K562 (cell line): ENCODE data around the gene SLC13A3. TPM values are rescaled to one million over a fixed set of nuclear protein-coding genes. Genes with fewer than 3 reads are reported as not detected.

Experiments used
- ATAC-seq: fragments of 200-7000 bp; cut with Tn5 transposase; 3 replicates; pipeline ENCODE4 v1.9.1; 2020; ENCODE audit warnings: moderate library complexity
- BruUV-seq: library from RNA; stranded (reverse); fragments of 400-500 nt; replicated peaks from 2 replicates; lab custom pipeline; 2021; lab: Mats Ljungman, UMichigan
- CTCF ChIA-PET: fragments of 300-600 bp; formaldehyde crosslinking; extraction: SDS; loops from one replicate; lab custom pipeline; 2021; ENCODE audit warnings: low intra/inter-chr PET ratio; lab: Yijun Ruan, JAX
- POLR2A ChIA-PET: fragments of 300-600, 350-650 bp; sonication (Branson Sonifier 250); formaldehyde crosslinking; extraction: SDS; loops from one replicate; lab custom pipeline; 2021; ENCODE audit warnings: antibody characterized with exemption, inconsistent platforms; lab: Yijun Ruan, JAX
- DNase-seq, 4 experiments: peaks; one replicate each; pipeline versions ENCODE4 v3.0.0 to v3.0.0-alpha.2; 2011 to 2018; ENCODE audit warnings: low spot score in 3 of 4, mixed read lengths in 3 of 4; ENCODE audit errors: extremely low read depth in 1 of 4
- FAIRE-seq: peaks from 2 replicates; lab custom pipeline; 2011; peaks lifted over from hg19 to GRCh38; lab: Jason Lieb, UNC
- H2AFZ ChIP-seq: 2 replicates; pipeline ENCODE4 v1.6.0; 2011; ENCODE audit warnings: low read depth, low read length, control low read depth, inconsistent platforms
- H3K27ac ChIP-seq: fragments of 200-600 bp; 3 replicates; pipeline ENCODE4 v1.8.0; 2011; ENCODE audit warnings: low read depth, mild to moderate bottlenecking, control low read depth, inconsistent platforms, low read length, moderate library complexity, mixed read lengths; ENCODE audit errors: extremely low read depth
- H3K27me3 ChIP-seq, 2 experiments: fragments of 300-600 bp in 1 of 2; 2 replicates in 1 of 2; 3 replicates in 1 of 2; pipeline versions ENCODE4 v1.6.0 to v1.8.0; 2011; ENCODE audit warnings: inconsistent platforms in 2 of 2, low read length in 2 of 2, mild to moderate bottlenecking in 1 of 2, mixed read lengths in 1 of 2, moderate library complexity in 1 of 2; ENCODE audit not compliant: control insufficient read depth in 2 of 2, insufficient read depth in 2 of 2
- H3K36me3 ChIP-seq: fragments of 300-600 bp; 3 replicates; pipeline ENCODE4 v1.8.0; 2011; ENCODE audit warnings: mild to moderate bottlenecking, low read length, inconsistent platforms; ENCODE audit not compliant: control insufficient read depth, insufficient read depth
- H3K4me1 ChIP-seq, 2 experiments: fragments of 200-600 bp in 1 of 2; replicated peaks in 1 of 2; 2 replicates in 1 of 2; 3 replicates in 1 of 2; pipeline versions ENCODE4 v1.5.1 to v1.8.0; 2011; ENCODE audit warnings: inconsistent platforms in 2 of 2, low read length in 2 of 2, mild to moderate bottlenecking in 1 of 2, mixed read lengths in 1 of 2, moderate library complexity in 1 of 2; ENCODE audit not compliant: control insufficient read depth in 2 of 2, insufficient read depth in 2 of 2
- H3K4me2 ChIP-seq: 2 replicates; pipeline ENCODE4 v1.6.1; 2011; ENCODE audit warnings: low read length, control low read depth, inconsistent platforms, mixed read lengths; ENCODE audit not compliant: insufficient read depth
- H3K4me3 ChIP-seq: fragments of 200-600 bp; sonication (generic), shearing (Covaris generic); 2 replicates; pipeline ENCODE4 v1.5.1; 2016; ENCODE audit warnings: control low read depth, inconsistent platforms
- H3K79me2 ChIP-seq: fragments of 200-600 bp; 3 replicates; pipeline ENCODE4 v1.8.0; 2011; ENCODE audit warnings: low read length, inconsistent platforms; ENCODE audit not compliant: control insufficient read depth, insufficient read depth
- H3K9ac ChIP-seq, 2 experiments: 2 replicates each; pipeline versions ENCODE4 v1.6.0 to v1.6.1; 2011; ENCODE audit warnings: low read depth in 2 of 2, low read length in 2 of 2, control low read depth in 1 of 2, inconsistent platforms in 1 of 2, mild to moderate bottlenecking in 1 of 2, mixed read lengths in 1 of 2; ENCODE audit not compliant: insufficient read depth in 1 of 2
- H3K9me1 ChIP-seq: one replicate; pipeline ENCODE4 v1.6.0; 2011; ENCODE audit warnings: inconsistent platforms, mild to moderate bottlenecking, low read length, moderate library complexity; ENCODE audit not compliant: control insufficient read depth, insufficient read depth
- H3K9me3 ChIP-seq: replicated peaks from 2 replicates; pipeline ENCODE4 v1.5.1; 2011; ENCODE audit warnings: low read depth, low read length, inconsistent platforms; ENCODE audit not compliant: control insufficient read depth, insufficient read depth
- H4K20me1 ChIP-seq: replicated peaks from 2 replicates; pipeline ENCODE4 v1.6.1; 2011; ENCODE audit warnings: low read length, inconsistent platforms, mixed read lengths; ENCODE audit not compliant: control insufficient read depth, insufficient read depth
- ATF1 ChIP-seq, 2 experiments: fragments of 450-650 bp in 1 of 2; IDR thresholded peaks; 2 replicates each; pipeline ENCODE4 v1.6.1; 2016; ENCODE audit warnings: missing compliant biosample characterization in 1 of 2, missing genetic modification characterization in 1 of 2
- ATF7 ChIP-seq: fragments of 450-650 bp; IDR thresholded peaks from 2 replicates; pipeline ENCODE4 v1.7.1; 2014; ENCODE audit warnings: mild to moderate bottlenecking, moderate library complexity
- DPF2 ChIP-seq: fragments of 450-650 bp; IDR thresholded peaks from 2 replicates; pipeline ENCODE4 v1.6.1; 2016
- EP400 ChIP-seq: fragments of 450-650 bp; IDR thresholded peaks from 2 replicates; pipeline ENCODE4 v1.6.1; 2017; ENCODE audit warnings: antibody characterized with exemption, mild to moderate bottlenecking, moderate library complexity
- ETV5 ChIP-seq: sonication (generic); formaldehyde crosslinking; IDR thresholded peaks from 2 replicates; pipeline ENCODE4 v1.4.0; 2020; ENCODE audit warnings: low read depth, mild to moderate bottlenecking, missing genetic modification reagents
- GABPA ChIP-seq: fragments of 200-800 bp; sonication (Bioruptor generic); conservative IDR thresholded peaks from 2 replicates; pipeline ENCODE4 v1.6.1; 2016; ENCODE audit warnings: low read depth, missing genetic modification characterization, missing compliant biosample characterization
- KDM4B ChIP-seq, 2 experiments: fragments of 450-650 bp in 1 of 2; sonication (generic) in 1 of 2; IDR thresholded peaks; 2 replicates each; pipeline ENCODE4 v1.6.1; 2016 to 2017; ENCODE audit warnings: borderline replicate concordance in 2 of 2, antibody characterized with exemption in 1 of 2, low read depth in 1 of 2, mild to moderate bottlenecking in 1 of 2
- L3MBTL2 ChIP-seq: fragments of 450-650 bp; IDR thresholded peaks from 2 replicates; pipeline ENCODE4 v1.6.1; 2016; ENCODE audit warnings: mild to moderate bottlenecking, moderate library complexity
- NEUROD1 ChIP-seq: fragments of 150-350 bp; IDR thresholded peaks from 2 replicates; pipeline ENCODE4 v1.6.1; 2014; ENCODE audit warnings: borderline replicate concordance, low read length, low read depth; ENCODE audit not compliant: partially characterized antibody
- NRF1 ChIP-seq, 2 experiments: fragments of 450-650 bp; IDR thresholded peaks in 1 of 2; conservative IDR thresholded peaks in 1 of 2; 2 replicates each; pipeline ENCODE4 v1.6.1; 2014; ENCODE audit warnings: mild to moderate bottlenecking in 2 of 2
- POLR2H ChIP-seq: IDR thresholded peaks from 2 replicates; pipeline ENCODE4 v1.6.1; 2016; ENCODE audit warnings: missing genetic modification characterization, low read depth, mild to moderate bottlenecking, control low read depth, missing compliant biosample characterization, moderate library complexity
- SRF ChIP-seq, 2 experiments: fragments of 250-450, 450-650 bp in 1 of 2; sonication (Bioruptor Pico) in 1 of 2; sonication (generic) in 1 of 2; formaldehyde crosslinking; IDR thresholded peaks; 2 replicates each; pipeline versions ENCODE4 v1.5.0 to v1.5.1; 2020 to 2022; ENCODE audit warnings: mild to moderate bottlenecking in 1 of 2, missing genetic modification reagents in 1 of 2
- TAF1 ChIP-seq: IDR thresholded peaks from 2 replicates; pipeline ENCODE4 v1.6.1; 2011; ENCODE audit warnings: mild to moderate bottlenecking, low read length, moderate library complexity; ENCODE audit not compliant: insufficient read depth, control insufficient read depth, severe bottlenecking; ENCODE audit errors: extremely low read depth
- TSC22D4 ChIP-seq: fragments of 450-650 bp; IDR thresholded peaks from 2 replicates; pipeline ENCODE4 v1.6.1; 2016; ENCODE audit warnings: missing genetic modification characterization, missing biosample characterization, control low read depth
- USF1 ChIP-seq: sonication (generic); formaldehyde crosslinking; IDR thresholded peaks from 2 replicates; pipeline ENCODE4 v1.9.0; 2022; ENCODE audit warnings: mild to moderate bottlenecking, missing genetic modification reagents
- YBX1 ChIP-seq: fragments of 450-650 bp; IDR thresholded peaks from 2 replicates; pipeline ENCODE4 v1.7.1; 2016; ENCODE audit warnings: mild to moderate bottlenecking
- ZFX ChIP-seq: sonication (generic); formaldehyde crosslinking; IDR thresholded peaks from 2 replicates; pipeline ENCODE4 v1.8.0; 2022; ENCODE audit warnings: mild to moderate bottlenecking, missing genetic modification reagents, moderate library complexity
- WGBS: fragments of 100-300 bp; shearing (Covaris generic); methylation state at CpG from one replicate; pipeline ENCODE4 v1.1.6; 2016; ENCODE audit warnings: low coverage, mixed read lengths; ENCODE audit not compliant: insufficient coverage; ENCODE audit errors: missing lambda C conversion rate; 5-methylcytosine and 5-hydroxymethylcytosine counted together
- in situ Hi-C: fragments of 300-500 bp; cut with MboI; formaldehyde crosslinking; loops from 4 replicates; pipeline ENCODE4 v1.15.0; 2018; ENCODE audit warnings: inconsistent platforms, mixed read lengths
- intact Hi-C: fragments of 100-400 bp; cut with micrococcal nuclease; formaldehyde crosslinking; loops from 2 replicates; pipeline ENCODE4 v1.14.2; 2022
- polyA plus RNA-seq, 8 experiments: library from polyadenylated mRNA; depleted of rRNA in 4 of 8; stranded (reverse) in 5 of 8; unstranded in 3 of 8; fragments of >200 nt; fragmentation: Nextera tagmentation in 2 of 8; fragmentation: Illumina TruSeq in 1 of 8; extraction: Ambion mirVana in 2 of 8; extraction: Trizol in 1 of 8; gene quantifications; 2 replicates each; pipeline versions ENCODE4 v1.2.1 to v1.2.3, GENCODE V29; 2011 to 2014; ENCODE audit warnings: inconsistent platforms in 1 of 8, missing spikeins in 1 of 8
- total RNA-seq, 7 experiments: library from RNA; depleted of rRNA in 6 of 7; stranded (reverse); fragments of >200 nt in 6 of 7; fragmentation: Illumina TruSeq in 2 of 7; extraction: Trizol in 2 of 7; gene quantifications; 2 replicates each; pipeline versions ENCODE4 v1.2.1 to v1.2.3, GENCODE V29; 2011 to 2021; ENCODE audit warnings: low replicate concordance in 1 of 7
- TF ChIP-seq, protein P1 (sequence below), 3 experiments: IDR thresholded peaks in 2 of 3; conservative IDR thresholded peaks in 1 of 3; 2 replicates each; pipeline ENCODE4 v1.5.1; 2011 to 2012; ENCODE audit warnings: low read length in 3 of 3, mild to moderate bottlenecking in 3 of 3, control low read depth in 2 of 3, improper control_type of control experiment in 1 of 3, inconsistent platforms in 1 of 3, low read depth in 1 of 3, mixed read lengths in 1 of 3, moderate library complexity in 1 of 3; ENCODE audit not compliant: insufficient read depth in 2 of 3

Gene SLC13A3
- total and polyA plus RNA-seq, 9 of the 15 experiments (the other 6 are each of a cell fraction or from before 2014, with no cell fraction given), result 5.5 to 16.4 (median 8.5) TPM

GRCh38 chr20:46683939-46684750 lies 32.9 kb upstream of the SLC13A3 start:
- peaks cover 89% of the 10 kb centered on the region for H3K79me2 ChIP-seq
- H4K20me1 ChIP-seq, result peaks cover 3% of the 10 kb centered on the region; the same call in 1 of the 2 replicates
- peaks cover 44% of the 10 kb centered on the region for H3K36me3 ChIP-seq
- peaks cover 8 to 34% of the 10 kb centered on the region in 2 experiments for H3K4me1 ChIP-seq
- ATAC-seq, result peak; percentile 92
- H3K9ac ChIP-seq, result peak overlapping the region; percentile 74 to 92
- WGBS, result 0% methylated on average over 23 of the region's 23 CpGs
- TSS peak; percentile 32 for BruUV-seq
- no peaks in the 10 kb centered on the region for H3K27me3 ChIP-seq
- ChIA-PET POLR2A (interaction anchor here (0.7 to 1.7 kb wide), 6 partner anchors 9 to 110 kb away, joined by 3 to 9 read pairs (median 4); no protein-coding TSS in a partner anchor), CTCF (no interaction called here)
- peak overlapping the region; percentile 91 for H3K4me2 ChIP-seq
- H3K27ac ChIP-seq, result peak overlapping the region; percentile 80
- peak; percentile 73 to 92 (median 80) for DNase-seq
- H3K4me3 ChIP-seq, result peak overlapping the region; percentile 44
- peaks cover 4% of the 10 kb centered on the region for H3K9me1 ChIP-seq
- in situ Hi-C loops (no loop called here), intact Hi-C loops (loop anchor here (2.0 to 5.0 kb wide), 2 partner anchors 37 to 125 kb away; no protein-coding TSS in a partner anchor)
- H3K9me3 ChIP-seq, result no peaks in the 10 kb centered on the region
- peak; percentile 90 for FAIRE-seq
- peak overlapping the region; percentile 74 for H2AFZ ChIP-seq
- TF ChIP-seq YBX1 (no peak), EP400 (peak; percentile 96), TAF1 (peak; percentile 50), NRF1 (conservative IDR thresholded peaks at IDR 0.05 in 1 of 2, IDR thresholded peaks at IDR 0.05 in 1 of 2) (peak; percentile 30 to 34; a peak in 1 of 4 replicates), DPF2 (0 out of 2 replicates have a peak, but pooled peaks have one; percentile 31), ETV5 (CRISPR knock-in tag) (0 out of 2 replicates have a peak, but pooled peaks have one; percentile 21), KDM4B (IDR thresholded peaks at IDR 0.05; ENCODE audit: borderline replicate concordance in 2 of 2, low read depth in 1 of 2) (no peak), ATF1 (CRISPR knock-in tag; IDR thresholded peaks at IDR 0.05) (no peak), ATF1 (tag; IDR thresholded peaks at IDR 0.05) (0 out of 2 replicates have a peak, but pooled peaks have one; percentile 37), SRF (CRISPR knock-in tag; IDR thresholded peaks at IDR 0.05) (no peak), GABPA (peak; percentile 73), NEUROD1 (peak; percentile 22), L3MBTL2 (peak; percentile 88), USF1 (CRISPR knock-in tag) (peak; percentile 96), ATF7 (peak; percentile 54; the same call in 1 of the 2 replicates), TSC22D4 (tag) (no peak), ZFX (CRISPR knock-in tag) (peak; percentile 35; the same call in 1 of the 2 replicates), POLR2H (tag) (peak; percentile 96)
- TF ChIP-seq, protein P1, sequence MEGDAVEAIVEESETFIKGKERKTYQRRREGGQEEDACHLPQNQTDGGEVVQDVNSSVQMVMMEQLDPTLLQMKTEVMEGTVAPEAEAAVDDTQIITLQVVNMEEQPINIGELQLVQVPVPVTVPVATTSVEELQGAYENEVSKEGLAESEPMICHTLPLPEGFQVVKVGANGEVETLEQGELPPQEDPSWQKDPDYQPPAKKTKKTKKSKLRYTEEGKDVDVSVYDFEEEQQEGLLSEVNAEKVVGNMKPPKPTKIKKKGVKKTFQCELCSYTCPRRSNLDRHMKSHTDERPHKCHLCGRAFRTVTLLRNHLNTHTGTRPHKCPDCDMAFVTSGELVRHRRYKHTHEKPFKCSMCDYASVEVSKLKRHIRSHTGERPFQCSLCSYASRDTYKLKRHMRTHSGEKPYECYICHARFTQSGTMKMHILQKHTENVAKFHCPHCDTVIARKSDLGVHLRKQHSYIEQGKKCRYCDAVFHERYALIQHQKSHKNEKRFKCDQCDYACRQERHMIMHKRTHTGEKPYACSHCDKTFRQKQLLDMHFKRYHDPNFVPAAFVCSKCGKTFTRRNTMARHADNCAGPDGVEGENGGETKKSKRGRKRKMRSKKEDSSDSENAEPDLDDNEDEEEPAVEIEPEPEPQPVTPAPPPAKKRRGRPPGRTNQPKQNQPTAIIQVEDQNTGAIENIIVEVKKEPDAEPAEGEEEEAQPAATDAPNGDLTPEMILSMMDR (IDR thresholded peaks at IDR 0.05 in 2 of 3, conservative IDR thresholded peaks at IDR 0.05 in 1 of 3; ENCODE audit: insufficient read depth in 2 of 3, low read depth in 1 of 3, low read length in 3 of 3), result peak in 1 of 3 experiments; percentile 25; a peak in 2 of 6 replicates
